LNCaP clone FGC (cell line): Measurements from ENCODE around the gene GPR132.

Experiments used
- DNase-seq: peaks from one replicate; pipeline ENCODE4 v3.0.0-alpha.2; 2011; ENCODE audit warnings: low read depth
- H3K4me3 ChIP-seq: 2 replicates; pipeline ENCODE4 v1.5.1; 2011; ENCODE audit warnings: mild to moderate bottlenecking, low read depth, low read length, control low read depth
- TF ChIP-seq, protein P1 (sequence below): IDR thresholded peaks from 2 replicates; pipeline ENCODE4 v1.5.1; 2012; ENCODE audit warnings: mild to moderate bottlenecking; ENCODE audit not compliant: control insufficient read depth, insufficient read depth; ENCODE audit errors: extremely low read depth

The GPR132 gene

DNA sequence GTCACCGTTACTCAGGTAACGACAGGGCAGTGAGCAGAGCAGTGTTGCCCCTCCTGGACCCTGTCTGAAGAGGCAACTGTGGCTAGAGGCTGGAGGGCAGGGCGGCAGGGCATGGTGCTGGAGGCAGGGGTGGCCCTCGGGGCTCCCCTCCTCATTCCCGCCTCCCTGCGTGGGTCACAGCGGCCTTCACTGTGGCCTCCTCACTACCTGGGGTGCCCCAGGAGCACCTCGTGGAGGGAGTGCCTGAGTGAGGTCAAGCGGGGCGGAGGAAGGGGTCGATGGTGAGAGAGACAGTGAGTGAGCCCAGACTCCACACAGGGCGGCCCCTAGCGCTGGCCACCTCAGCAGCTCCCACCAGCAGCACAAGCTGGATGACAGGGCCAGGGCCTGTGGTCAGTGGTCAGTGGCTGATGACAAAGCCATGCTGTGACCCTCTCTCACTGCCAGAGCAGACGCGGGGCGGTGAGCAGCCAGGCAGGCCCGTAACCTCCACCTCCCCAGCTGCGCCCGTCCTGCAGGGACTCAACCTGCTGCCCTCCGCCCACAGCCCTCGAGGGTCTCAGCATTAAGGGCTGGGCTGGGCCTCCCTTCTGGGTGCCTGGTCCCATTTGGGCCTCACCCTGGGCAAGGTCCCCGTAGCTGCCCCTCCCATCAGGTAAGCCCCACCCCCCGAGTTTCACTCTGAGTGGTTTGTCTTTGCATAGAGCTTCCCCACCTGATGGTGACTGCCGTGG lies 17.8 kb downstream of the GPR132 start:
- TF ChIP-seq, protein P1, sequence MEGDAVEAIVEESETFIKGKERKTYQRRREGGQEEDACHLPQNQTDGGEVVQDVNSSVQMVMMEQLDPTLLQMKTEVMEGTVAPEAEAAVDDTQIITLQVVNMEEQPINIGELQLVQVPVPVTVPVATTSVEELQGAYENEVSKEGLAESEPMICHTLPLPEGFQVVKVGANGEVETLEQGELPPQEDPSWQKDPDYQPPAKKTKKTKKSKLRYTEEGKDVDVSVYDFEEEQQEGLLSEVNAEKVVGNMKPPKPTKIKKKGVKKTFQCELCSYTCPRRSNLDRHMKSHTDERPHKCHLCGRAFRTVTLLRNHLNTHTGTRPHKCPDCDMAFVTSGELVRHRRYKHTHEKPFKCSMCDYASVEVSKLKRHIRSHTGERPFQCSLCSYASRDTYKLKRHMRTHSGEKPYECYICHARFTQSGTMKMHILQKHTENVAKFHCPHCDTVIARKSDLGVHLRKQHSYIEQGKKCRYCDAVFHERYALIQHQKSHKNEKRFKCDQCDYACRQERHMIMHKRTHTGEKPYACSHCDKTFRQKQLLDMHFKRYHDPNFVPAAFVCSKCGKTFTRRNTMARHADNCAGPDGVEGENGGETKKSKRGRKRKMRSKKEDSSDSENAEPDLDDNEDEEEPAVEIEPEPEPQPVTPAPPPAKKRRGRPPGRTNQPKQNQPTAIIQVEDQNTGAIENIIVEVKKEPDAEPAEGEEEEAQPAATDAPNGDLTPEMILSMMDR = no peak
- DNase-seq = no peak
- no peak overlapping the region for H3K4me3 ChIP-seq

DNA sequence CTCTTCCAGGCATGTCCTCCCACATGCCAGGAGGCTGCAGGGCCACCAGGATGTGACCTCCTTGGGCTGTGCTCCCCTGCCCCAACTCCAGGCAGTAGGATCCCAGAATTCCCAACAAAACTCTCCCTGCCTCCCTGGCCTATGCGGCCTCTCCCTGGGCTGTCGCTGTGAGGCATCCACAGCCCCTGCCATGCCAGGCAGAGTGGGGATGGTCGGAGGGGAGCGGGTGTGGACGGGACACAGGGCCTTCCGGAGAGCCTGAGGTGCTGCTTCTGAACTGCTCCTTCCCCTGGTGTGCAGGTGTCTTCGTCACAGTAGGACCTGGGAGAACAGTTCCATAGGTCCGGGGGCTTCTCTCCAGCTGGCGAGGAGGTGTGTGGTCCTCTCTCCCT lies 18.3 kb downstream of the GPR132 start:
- no peak overlapping the region for H3K4me3 ChIP-seq
- no peak for DNase-seq
- TF ChIP-seq, protein P1 = no peak

DNA sequence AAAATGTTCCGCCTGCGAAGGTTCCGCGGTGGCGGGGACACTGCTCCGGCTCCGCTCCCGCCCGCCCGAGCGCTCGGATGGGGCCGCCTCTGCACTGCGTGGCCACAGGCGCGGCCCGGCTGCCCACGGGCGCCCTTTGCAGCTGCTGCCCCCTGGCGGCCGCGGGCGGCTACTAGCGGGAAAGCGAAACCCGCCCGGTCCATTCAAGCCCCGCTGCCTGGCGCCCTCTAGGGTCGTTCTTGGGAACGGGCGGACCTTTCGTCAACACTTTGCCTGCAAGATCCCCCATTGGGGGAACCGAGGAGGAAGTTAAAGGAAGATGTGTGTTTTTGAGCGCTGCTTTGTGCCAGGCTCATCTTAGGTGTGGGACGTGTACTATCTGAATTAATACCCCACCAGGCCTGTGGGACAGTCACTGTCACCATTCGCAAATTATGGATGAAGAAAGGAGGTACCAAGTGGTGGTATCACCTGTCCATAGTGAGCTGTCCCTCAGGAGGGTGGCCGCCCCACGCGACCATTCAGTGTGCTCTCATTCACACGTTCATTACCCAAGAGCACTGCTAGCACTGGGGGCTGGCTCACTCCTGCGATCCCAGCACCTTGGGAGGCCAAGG lies 19.4 kb downstream of the GPR132 start:
- TF ChIP-seq, protein P1 = peak; percentile 100
- DNase-seq = peak; percentile 17
- H3K4me3 ChIP-seq = no peak overlapping the region

DNA sequence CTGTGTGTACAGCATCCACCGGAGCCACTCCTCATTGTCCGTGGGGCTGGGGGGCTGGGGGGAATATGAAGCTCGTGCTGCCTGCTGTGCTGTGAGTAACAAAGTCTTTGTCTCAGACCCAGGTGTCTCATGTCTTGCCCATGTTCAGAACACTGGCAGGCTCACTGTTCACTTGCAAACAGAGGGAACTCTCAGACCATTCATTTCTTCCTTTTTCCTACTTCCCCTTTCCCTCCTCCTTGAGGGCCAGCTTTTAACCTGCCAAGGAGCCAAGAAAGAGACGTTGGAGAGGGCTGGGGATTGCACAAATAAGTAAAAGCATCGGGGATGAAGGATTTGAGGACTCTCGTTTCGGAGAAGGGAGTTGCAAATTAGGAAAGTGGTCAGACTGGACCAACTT lies 21.6 kb downstream of the GPR132 start:
- no peak overlapping the region for H3K4me3 ChIP-seq
- DNase-seq = no peak
- TF ChIP-seq, protein P1 = no peak

DNA sequence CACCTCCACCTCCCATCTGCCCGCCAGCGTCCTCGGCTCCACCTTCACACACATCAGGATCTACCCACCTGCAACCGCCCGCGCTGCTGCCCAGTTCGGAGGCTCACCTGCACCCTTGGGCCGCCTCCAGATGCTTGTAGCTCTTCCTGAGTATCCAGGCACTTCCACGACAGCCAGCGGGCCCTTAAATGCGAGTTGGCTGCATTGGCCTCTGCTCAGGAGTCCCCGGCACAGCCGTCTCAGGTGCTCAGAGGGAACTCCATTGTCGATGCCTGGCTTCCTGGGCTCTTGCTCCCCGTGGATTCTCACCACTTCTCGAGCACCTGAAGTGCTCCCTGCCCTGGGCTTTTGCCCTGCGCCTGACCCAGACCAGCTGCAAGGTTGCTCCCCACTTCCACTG lies 22.4 kb downstream of the GPR132 start:
- no peak overlapping the region for H3K4me3 ChIP-seq
- TF ChIP-seq, protein P1 = no peak
- DNase-seq = no peak

DNA sequence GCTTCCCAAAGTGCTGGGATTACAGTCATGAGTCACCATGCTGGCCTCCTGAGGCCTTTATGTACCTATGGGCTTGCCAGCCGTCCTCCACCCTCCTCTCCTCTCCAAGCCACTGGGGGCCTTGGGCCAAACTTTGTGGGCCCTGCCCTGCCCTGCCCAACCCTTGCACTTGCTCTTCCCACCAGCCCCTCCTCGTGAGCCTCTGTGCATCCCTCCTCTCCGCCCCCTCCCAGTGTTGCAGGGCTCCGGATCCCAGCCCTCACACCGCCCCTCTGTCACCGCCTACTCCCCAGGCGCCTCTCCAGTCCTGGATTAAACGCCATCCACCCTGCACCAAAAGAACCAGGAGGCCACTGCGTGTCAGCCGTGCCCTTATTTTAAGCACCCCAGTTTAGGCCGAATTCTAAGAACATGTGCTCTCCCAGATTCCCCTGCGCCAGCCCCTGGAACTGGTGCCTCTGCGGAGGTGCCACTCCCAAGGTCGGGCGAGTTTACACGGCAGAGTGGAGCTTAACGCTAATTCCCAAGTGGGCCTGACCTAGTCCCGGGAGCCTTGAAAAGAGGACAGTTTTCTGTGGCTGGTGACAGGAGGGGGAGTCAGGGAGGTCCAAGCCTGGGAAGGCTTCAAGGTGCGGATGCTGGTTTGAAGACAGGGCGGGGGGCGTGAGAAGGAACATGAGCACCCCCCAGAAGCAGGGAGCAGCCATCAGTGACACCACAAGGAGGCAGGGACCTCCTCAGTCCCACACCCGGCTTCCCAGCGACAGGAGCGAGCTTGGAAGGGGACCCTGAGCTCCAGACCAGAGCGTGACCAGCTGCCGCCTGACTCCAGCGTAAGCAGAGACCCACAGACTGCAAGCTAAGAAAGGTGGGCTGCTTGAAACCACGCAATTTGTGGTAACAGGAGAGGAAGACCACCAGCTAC lies 23.1 kb downstream of the GPR132 start:
- TF ChIP-seq, protein P1 = no peak
- no peak overlapping the region for H3K4me3 ChIP-seq
- DNase-seq = no peak
